Effector CD4-positive, alpha-beta T cell (primary cell): Measurements from ENCODE around the gene CADM1.
"Not testable (repeated sequence)": the region's sequence is repeated elsewhere in the genome, so short reads cannot be mapped to it uniquely, and the experiment has no call there.

Source experiments
- DNase-seq: peaks from one replicate; pipeline ENCODE4 v3.0.0-alpha.2; 2020

The CADM1 gene

DNA sequence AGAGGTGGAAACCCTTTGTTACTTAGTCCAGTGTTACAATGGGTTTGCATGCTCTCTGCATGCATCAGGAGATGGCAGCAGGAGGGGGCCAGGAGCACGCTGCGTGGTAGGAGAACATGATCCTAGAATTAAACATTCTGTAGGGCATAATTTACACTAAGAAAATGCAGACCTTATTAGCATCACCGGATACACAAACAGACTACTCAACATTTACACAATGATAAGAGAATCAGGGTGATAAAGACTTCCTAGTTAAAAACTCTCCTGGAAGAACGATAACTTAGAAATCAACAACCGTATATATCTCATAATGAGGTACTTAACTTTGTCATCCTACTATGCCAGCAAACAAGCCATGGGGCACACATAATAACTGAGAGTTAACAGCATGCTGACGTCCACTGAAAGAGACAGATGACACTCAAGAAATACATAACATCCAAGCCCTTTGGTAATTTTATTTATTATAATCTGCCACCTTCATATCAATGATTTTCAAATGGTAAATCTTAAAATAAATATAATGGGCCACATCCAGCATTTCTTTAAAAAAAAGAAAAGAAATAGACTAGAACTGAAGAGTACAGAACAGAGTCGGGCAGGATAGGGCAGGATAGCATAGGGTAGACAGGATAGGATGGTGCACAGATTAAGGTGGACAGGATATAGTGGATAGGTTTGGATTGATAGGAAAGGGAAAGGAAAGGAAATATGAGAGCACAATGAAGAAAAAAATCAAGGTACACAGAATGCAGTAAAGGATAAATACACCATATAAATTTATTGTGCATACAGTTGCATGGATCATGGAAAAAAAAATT is 27.5 kb downstream of the CADM1 start:
- no peak for DNase-seq

- DNase-seq, result no peak
Measured at GRCh38 chr11:115475564-115475963, 28.7 kb downstream of the CADM1 start.

DNA sequence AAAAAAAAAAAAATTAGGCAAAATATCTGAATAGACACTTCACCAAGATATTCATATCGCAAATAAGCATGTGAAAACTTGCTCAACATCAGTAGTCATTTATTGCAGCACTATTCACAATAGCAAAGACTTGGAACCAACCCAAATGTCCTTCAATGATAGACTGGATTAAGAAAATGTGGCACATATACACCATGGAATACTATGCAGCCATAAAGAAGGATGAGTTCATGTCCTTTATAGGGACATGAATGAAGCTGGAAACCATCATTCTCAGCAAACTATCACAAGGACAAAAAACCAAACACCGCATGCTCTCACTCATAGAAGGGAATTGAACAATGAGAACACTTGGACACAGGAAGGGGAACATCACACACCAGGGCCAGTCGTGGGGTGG is 29.9 kb downstream of the CADM1 start:
- not testable (repeated sequence) for DNase-seq

DNA sequence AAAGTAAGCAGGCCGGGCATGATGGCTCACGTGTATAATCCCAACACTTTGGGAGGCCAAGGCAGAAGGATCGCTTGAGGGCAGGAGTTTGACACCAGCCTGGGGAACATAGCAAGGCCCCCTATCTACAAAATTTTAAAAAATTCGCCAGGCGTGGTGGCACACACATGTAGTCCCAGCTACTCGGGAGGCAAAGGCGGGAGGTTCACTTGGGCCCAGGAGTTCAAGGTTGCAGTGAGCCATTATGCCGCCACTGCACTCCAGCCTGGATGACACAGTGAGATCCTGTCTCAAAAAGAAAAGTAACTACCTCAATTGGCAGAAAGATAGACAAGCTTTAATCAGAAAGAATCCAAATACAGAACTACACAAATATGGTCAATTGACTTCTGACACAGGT is 31.0 kb downstream of the CADM1 start:
- DNase-seq, result no peak

DNA sequence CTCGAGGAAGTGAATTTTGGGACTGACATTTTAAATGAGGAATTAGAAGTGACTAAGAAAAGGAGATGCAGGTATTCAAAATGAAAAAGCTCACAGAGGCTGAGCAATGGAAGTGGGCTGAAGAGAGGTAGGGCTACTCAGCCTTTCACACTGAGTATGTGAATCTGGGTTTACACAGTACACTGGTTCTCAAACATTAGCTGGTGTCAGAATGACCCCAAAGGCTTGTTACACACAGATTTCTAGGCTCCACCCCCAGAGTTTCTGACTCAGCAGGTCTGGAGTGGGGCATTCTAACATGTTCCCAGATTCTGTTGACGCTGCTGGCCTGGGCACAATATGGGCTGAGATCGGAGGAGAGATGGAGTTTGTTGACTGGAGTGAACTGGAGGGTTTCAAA is 32.8 kb downstream of the CADM1 start:
- DNase-seq, result no peak

DNA sequence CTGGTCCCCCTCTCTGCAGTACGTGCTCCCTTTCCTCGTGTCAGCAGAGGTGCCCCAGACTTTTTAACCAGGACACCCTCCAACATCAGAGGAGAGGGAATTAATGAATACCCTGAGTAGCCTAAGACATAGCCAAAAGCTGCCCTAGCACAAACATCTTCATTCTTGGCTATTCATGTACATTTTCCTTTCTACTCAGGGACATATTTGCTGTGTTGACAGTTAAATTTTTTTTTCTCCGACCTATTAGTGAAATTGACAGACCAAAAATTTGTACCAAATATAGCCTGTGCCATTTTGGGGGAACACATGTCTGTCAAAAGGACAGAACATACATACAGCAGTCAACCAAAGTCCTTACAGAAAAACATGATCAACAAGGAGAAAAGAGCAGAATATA is 33.3 kb downstream of the CADM1 start:
- no peak for DNase-seq

DNA sequence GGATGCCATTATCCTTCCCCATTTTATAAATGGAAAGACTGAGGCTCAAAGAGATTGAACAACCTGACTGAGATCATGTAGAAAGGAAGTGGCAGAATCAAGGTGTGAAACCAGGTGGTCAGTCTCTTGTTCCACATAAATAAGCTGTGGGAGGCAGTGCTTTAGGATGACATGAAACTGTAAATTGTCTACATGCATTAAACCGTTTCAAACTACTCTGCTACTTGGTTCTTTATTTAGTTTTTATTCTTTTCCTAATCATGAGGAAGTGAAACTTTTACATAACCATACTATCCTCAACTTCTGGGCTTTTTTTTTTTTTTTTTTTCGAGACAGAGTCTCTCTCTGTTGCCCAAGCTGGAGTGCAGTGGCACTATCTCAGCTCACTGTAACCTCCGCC is 34.9 kb downstream of the CADM1 start:
- no peak for DNase-seq

GRCh38 chr11:115466122-115466521 is 38.1 kb downstream of the CADM1 start:
- DNase-seq, result no peak

DNA sequence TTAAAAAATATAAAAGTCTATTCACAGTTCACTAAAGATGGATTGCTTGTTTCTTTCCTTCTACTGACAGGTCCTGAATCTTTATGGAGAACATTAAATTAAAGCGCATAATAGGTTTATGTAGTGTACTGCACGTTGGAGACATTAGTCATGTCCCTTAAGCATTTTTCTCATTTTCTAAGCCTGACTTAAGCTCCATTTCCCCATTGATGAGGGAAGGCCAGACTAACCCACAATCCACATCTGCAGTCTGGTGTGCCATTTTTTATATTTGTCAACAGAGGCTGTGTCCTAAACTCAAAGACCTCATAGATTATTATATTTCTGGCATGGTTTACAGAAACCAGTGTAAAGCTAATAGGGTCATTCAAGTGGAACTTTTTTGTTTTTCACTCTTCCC is 39.9 kb downstream of the CADM1 start:
- DNase-seq, result no peak

DNA sequence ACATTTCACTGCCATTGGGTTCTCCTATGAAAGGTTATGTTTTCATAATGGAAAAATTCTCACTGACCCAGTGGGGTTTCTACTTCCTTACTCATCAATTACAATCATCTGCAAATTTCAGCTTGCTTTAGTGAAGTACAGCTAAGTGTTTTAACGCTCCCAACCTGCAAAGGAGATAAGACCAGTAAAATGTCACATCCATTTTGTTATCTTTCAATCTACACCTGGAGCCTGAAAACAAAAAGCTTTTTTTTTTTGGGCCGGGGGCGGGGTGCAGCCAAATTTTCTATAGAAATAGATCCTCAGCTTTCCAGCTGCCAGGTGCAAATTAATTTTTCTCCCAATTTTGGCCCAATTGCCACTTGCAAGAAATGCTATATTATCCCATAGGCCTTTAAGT is 40.6 kb downstream of the CADM1 start:
- no peak for DNase-seq

DNA sequence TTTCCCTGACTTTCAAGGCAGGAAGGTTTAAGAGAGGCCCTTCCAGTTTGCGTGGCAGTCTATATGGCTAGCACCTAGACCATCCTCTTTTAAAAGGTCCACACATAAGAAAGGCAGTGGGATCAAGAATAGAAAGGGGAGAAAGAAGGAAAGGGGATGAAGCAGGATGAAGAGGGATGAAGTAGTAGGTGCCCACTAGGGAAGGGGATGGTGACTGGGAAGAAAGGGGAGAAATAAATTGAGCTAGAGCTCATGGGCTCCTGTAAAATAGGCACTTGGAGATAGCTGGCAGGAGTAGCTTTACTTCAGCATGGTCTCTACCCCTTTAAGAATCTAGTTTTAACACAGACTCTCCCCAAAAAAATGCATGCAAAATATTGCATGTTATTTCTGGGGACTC is 41.5 kb downstream of the CADM1 start:
- no peak for DNase-seq

GRCh38 chr11:115462004-115462541 is 42.1 kb downstream of the CADM1 start:
- no peak for DNase-seq

DNA sequence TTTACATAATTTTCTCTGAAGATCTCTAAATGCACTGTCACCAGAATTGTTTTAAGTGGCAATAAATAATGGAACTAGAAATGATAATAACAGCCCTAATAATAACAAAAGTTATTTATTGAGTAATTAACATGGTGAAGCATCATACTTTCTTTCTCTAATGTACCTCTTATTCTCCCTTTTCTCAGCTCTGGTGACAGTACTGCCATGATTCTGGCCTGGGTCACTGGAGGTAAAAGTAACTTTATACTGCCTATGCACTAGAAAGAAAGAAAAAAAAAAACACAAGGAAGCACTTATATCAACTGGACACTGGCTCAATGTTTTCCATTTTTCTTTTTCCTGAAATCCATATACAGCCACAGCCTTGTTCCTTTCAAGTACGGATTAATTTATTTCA is 43.7 kb downstream of the CADM1 start:
- DNase-seq, result no peak

GRCh38 chr11:115459563-115459962 is 44.7 kb downstream of the CADM1 start:
- no peak for DNase-seq

- DNase-seq, result no peak
Measured at GRCh38 chr11:115458877-115459276, 45.3 kb downstream of the CADM1 start.

GRCh38 chr11:115456019-115456418 is 48.2 kb downstream of the CADM1 start:
- DNase-seq, result no peak

GRCh38 chr11:115455613-115456012 is 48.6 kb downstream of the CADM1 start:
- DNase-seq, result no peak

- no peak for DNase-seq
Measured at GRCh38 chr11:115454525-115454924, 49.7 kb downstream of the CADM1 start.

DNA sequence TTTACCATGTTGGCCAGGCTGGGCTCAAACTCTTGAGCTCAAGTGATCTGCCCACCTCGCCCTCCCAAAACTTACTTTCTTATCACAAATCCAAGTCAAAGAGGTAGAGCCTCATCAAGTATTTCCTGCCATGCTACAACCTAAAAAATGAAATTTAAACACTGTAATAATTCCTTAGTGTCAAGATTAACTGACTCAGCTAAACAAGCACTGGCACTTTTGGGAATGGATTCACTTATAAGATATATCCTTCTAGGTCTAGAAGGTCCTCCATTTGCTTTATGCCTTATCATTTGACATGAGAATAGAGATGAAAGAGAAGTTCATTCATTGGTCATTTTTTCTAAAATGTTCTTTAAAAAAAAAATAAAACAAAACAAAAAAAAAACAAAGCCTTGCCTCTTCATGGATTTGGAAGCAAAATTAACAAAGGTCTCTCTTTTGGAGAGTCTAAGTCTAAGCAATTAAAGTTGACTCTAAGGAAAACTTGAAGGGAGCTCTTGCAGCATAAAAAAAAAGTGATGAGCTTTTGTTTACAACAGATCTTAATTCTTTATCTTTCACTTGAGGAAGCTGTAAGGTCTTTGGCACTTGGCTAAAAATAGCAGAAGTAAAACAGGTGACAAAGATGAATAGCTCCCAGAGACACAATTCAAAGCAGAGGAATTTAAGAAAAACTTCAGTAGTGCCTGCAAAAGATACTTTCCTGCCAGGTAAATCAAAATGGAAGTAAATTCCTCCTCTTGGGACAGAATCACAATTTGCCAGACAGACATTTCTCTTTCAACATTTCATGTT is 50.3 kb downstream of the CADM1 start:
- no peak for DNase-seq

GRCh38 chr11:115452241-115452640 is 52.0 kb downstream of the CADM1 start:
- no peak for DNase-seq

- DNase-seq, result no peak
Measured at GRCh38 chr11:115450519-115450918, 53.7 kb downstream of the CADM1 start.

- DNase-seq, result no peak
Measured at GRCh38 chr11:115447273-115447864, 56.8 kb downstream of the CADM1 start.

GRCh38 chr11:115446214-115446613 is 58.0 kb downstream of the CADM1 start:
- DNase-seq, result no peak

- DNase-seq, result no peak
Measured at GRCh38 chr11:115444542-115444941, 59.7 kb downstream of the CADM1 start.
